Ovary (tissue), 9 donors: ENCODE data around the gene ATP8B3. TPM values are rescaled to one million over a fixed set of nuclear protein-coding genes. Genes with fewer than 3 reads are reported as not detected.

ENCODE experiments used
- DNase-seq, 5 donors: peaks; one replicate each; pipeline ENCODE4 v3.0.0-alpha.2; 2019 to 2020
- H3K27ac ChIP-seq, 2 donors: fragments of 200-600 bp; one replicate each; pipeline versions ENCODE4 v1.5.1 to v1.8.0; 2019 to 2022
- H3K27me3 ChIP-seq: fragments of 200-600 bp; one replicate; pipeline ENCODE4 v1.8.0; 2022
- H3K36me3 ChIP-seq: fragments of 200-600 bp; sonication (generic); one replicate; pipeline ENCODE4 v1.5.1; 2019
- H3K4me1 ChIP-seq: one replicate; pipeline ENCODE4 v1.8.1; 2013; ENCODE audit warnings: mild to moderate bottlenecking, moderate library complexity; ENCODE audit not compliant: insufficient read depth
- H3K4me3 ChIP-seq: fragments of 200-600 bp; sonication (generic); one replicate; pipeline ENCODE4 v1.5.1; 2017
- H3K9me3 ChIP-seq, 2 donors: fragments of 200-600 bp in 1 of 2; sonication (generic) in 1 of 2; one replicate each; pipeline versions ENCODE4 v1.5.1 to v1.8.1; 2013 to 2019; ENCODE audit warnings: mild to moderate bottlenecking in 1 of 2, moderate library complexity in 1 of 2
- EP300 ChIP-seq: sonication (generic); formaldehyde crosslinking; IDR thresholded peaks from one replicate; pipeline ENCODE4 v1.6.1; 2017; ENCODE audit warnings: antibody characterized with exemption
- POLR2A ChIP-seq: fragments of 450-650 bp; IDR thresholded peaks from one replicate; pipeline ENCODE4 v1.6.1; 2017; ENCODE audit warnings: antibody characterized with exemption, mild to moderate bottlenecking, moderate library complexity
- WGBS, 3 donors: extraction: QIAGEN DNeasy Blood & Tissue Kit in 1 of 3; methylation state at CpG; one replicate each; pipeline versions ENCODE4 v1.1.5 to v1.1.7; 2013 to 2017; 5-methylcytosine and 5-hydroxymethylcytosine counted together
- intact Hi-C, 4 donors: fragments of 100-400 bp; cut with DNase I; formaldehyde crosslinking; loops; one replicate each; pipeline versions ENCODE4 v1.11.0 to v1.15.1; 2022 to 2023
- polyA plus RNA-seq, 2 donors: library from polyadenylated mRNA; stranded (reverse); fragments of 200-250 nt in 1 of 2; fragments of 350-450 nt in 1 of 2; fragmentation: Illumina TruSeq in 1 of 2; extraction: RNeasy Lipid Tissue Mini Kit (QIAGEN cat#74804) in 1 of 2; gene quantifications; one replicate each; pipeline ENCODE4 v1.2.3, GENCODE V29; 2013 to 2014
- total RNA-seq, 7 donors: library from RNA; depleted of rRNA in 2 of 7; stranded (reverse); fragments of >200 nt in 2 of 7; fragmentation: NEBNext Ultra II Directional in 3 of 7; extraction: Animal tissue kit (Norgen Biotek cat#: 25700) in 3 of 7; gene quantifications; one replicate each; pipeline versions ENCODE4 v1.1.0 to v1.2.4, GENCODE V29; 2016 to 2023
- TF ChIP-seq, protein P1 (sequence below), 3 donors: fragments of 450-650 bp in 2 of 3; fragments of 200-600 bp in 1 of 3; IDR thresholded peaks; one replicate each; pipeline versions ENCODE4 v1.5.1 to v1.8.0; 2016 to 2022; ENCODE audit warnings: antibody characterized with exemption in 3 of 3, mild to moderate bottlenecking in 1 of 3
- donor health status: DM: no; HTN: no; CAD: no; lungs with moderate emphysema.
- donor health status: DM: no; HTN: no; CAD: no.
- donor health status: Bipolar disorder and iron deficiency.
- donor health status: DM: yes; HTN: yes; CAD: no.
- donor health status: DM: no; HTN: no; CAD: no.
- donor health status: DM: yes; HTN: yes; CAD: no.

The ATP8B3 gene
- total and polyA plus RNA-seq, 9 donors = 0.72 to 3.2 (median 1.5) TPM

DNA sequence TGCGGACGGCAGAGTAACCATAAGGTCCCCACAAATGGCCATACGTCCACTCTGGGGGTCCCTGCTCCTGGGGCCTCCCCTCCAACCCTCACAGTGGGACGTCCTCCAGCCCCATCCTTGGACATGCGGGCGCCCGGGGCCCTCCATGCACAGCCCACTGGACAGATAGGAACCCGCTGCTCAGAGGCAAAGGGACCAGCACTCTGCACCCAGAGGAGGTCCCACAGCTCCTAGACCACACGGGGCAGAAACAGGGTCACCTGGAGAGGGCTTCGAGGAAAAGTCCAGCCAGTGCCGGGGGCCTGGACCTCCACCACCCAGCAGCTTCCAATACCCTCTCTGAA lies 25.1 kb upstream of the ATP8B3 start:
- 65 to 80% (median 74%) methylated on average over 11 of the region's 11 CpGs for WGBS, 3 donors
- no peak overlapping the region for H3K4me3 ChIP-seq
- intact Hi-C loops = no loop called here

DNA sequence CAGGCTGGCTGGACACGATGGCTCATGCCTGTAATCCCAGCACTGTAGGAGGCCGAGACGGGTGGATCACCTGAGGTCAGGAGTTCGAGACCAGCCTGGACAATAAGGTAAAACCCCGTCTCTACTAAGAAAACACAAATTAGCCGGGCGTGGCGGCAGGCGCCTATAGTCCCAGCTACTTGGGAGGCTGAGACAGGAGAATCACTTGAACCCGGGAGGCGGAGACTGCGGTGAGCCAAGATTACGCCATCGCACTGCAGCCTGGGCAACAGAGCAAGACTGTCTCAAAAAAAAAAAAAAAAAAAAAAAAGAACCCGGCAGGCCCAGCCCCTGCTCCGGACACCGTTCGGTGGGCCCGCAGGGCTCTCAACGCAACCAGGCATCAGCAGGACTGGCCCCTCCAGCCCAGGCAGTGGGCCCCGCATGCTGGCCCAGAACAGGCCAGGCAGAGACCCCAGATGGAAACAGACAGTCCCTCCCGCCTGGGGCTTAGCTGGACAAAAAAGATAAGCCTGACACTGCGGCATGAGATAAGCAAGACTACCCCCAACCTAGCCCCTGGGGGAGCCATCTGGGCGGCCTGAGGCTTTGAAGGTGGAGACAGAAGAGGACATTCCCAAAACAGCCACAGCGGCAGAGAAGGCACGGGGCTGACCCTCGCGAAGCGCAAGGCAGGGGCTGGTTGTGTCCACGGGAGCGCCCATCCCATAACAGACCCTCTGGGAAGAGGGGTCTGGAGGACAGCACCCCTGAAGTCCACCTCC lies 24.6 kb upstream of the ATP8B3 start:
- Histone ChIP-seq H3K4me3 (no peak overlapping the region), H3K4me1 (peaks cover 27% of the 10 kb centered on the region), H3K9me3 (no peaks in the 10 kb centered on the region), H3K27me3 (no peaks in the 10 kb centered on the region), H3K36me3 (no peaks in the 10 kb centered on the region), H3K27ac (no peak overlapping the region)
- TF ChIP-seq, protein P1, sequence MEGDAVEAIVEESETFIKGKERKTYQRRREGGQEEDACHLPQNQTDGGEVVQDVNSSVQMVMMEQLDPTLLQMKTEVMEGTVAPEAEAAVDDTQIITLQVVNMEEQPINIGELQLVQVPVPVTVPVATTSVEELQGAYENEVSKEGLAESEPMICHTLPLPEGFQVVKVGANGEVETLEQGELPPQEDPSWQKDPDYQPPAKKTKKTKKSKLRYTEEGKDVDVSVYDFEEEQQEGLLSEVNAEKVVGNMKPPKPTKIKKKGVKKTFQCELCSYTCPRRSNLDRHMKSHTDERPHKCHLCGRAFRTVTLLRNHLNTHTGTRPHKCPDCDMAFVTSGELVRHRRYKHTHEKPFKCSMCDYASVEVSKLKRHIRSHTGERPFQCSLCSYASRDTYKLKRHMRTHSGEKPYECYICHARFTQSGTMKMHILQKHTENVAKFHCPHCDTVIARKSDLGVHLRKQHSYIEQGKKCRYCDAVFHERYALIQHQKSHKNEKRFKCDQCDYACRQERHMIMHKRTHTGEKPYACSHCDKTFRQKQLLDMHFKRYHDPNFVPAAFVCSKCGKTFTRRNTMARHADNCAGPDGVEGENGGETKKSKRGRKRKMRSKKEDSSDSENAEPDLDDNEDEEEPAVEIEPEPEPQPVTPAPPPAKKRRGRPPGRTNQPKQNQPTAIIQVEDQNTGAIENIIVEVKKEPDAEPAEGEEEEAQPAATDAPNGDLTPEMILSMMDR (IDR thresholded peaks at IDR 0.05) = no peak
- TF ChIP-seq EP300 (no peak), POLR2A (no peak)
- no peak for DNase-seq
- intact Hi-C loops = no loop called here
- WGBS, 3 donors = 86 to 89% (median 86%) methylated on average over 31 of the region's 31 CpGs

More for the DNA sequence above, 25.1 kb upstream of the ATP8B3 start:
- TF ChIP-seq POLR2A = no peak
- no peak for TF ChIP-seq EP300
- TF ChIP-seq, protein P1 (IDR thresholded peaks at IDR 0.05) = no peak
- no peak overlapping the region for H3K27ac ChIP-seq
- no peaks in the 10 kb centered on the region for H3K36me3 ChIP-seq
- H3K27me3 ChIP-seq = no peaks in the 10 kb centered on the region
- H3K9me3 ChIP-seq = no peaks in the 10 kb centered on the region
- no peak for DNase-seq
- H3K4me1 ChIP-seq = peaks cover 27% of the 10 kb centered on the region

DNA sequence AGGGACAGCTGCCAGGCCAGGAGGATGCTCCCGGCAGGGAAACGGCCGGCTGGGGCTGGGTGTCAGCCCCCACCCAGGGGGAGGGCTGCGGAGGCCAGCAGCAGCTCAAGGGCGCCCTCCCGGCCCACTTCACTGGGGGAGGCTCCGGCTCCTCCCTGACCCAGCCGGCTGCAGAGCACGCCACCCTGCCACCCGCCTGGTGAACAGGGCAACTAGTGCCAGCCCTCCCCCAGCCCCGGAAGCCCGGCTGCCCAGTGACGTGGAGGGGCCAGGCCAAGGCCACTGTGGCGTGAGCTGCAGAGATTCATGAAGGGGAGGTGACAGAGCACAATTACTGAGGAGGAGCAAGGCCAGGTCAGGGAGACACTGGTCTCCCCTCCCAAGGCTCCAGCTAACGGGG lies 21.5 kb upstream of the ATP8B3 start:
- no peaks in the 10 kb centered on the region for H3K27me3 ChIP-seq
- H3K27ac ChIP-seq = peak overlapping the region in 1 of 2 donors; percentile 75
- 1 to 23% (median 3%) methylated on average over 10 to 15 of the region's 15 CpGs for WGBS, 3 donors
- TF ChIP-seq EP300 = no peak
- no peak for TF ChIP-seq POLR2A
- TF ChIP-seq, protein P1 (IDR thresholded peaks at IDR 0.05) = no peak
- peaks cover 24% of the 10 kb centered on the region for H3K4me1 ChIP-seq
- no peaks in the 10 kb centered on the region for H3K9me3 ChIP-seq
- peak in 4 of 5 donors; percentile 66 to 84 (median 71) for DNase-seq
- H3K36me3 ChIP-seq = no peaks in the 10 kb centered on the region
- intact Hi-C loops = no loop called here
- H3K4me3 ChIP-seq = no peak overlapping the region

GRCh38 chr19:1832046-1832663 lies 20.1 kb upstream of the ATP8B3 start:
- 91 to 94% (median 91%) methylated on average over 26 of the region's 26 CpGs for WGBS, 3 donors
- Histone ChIP-seq H3K36me3 (no peaks in the 10 kb centered on the region), H3K9me3 (no peaks in the 10 kb centered on the region), H3K27me3 (no peaks in the 10 kb centered on the region), H3K4me3 (no peak overlapping the region), H3K4me1 (peaks cover 20% of the 10 kb centered on the region), H3K27ac (no peak overlapping the region)
- no peak for TF ChIP-seq POLR2A
- TF ChIP-seq, protein P1 (IDR thresholded peaks at IDR 0.05) = no peak
- no peak for TF ChIP-seq EP300
- intact Hi-C loops = no loop called here
- no peak for DNase-seq
